H9 (cell line): Measurements from ENCODE around the gene PGM3. TPM values are rescaled to one million over a fixed set of nuclear protein-coding genes. Genes with fewer than 3 reads are reported as not detected.

ENCODE experiments used
- DNase-seq: peaks from one replicate; pipeline ENCODE4 v3.0.0-alpha.2; 2017
- H2AFZ ChIP-seq: one replicate; pipeline ENCODE4 v1.6.1; 2013; ENCODE audit warnings: mild to moderate bottlenecking, low read length, control low read depth, moderate library complexity
- H2AK5ac ChIP-seq: 2 replicates; pipeline ENCODE4 v1.6.1; 2013; ENCODE audit warnings: low read length, control low read depth, mixed read lengths; ENCODE audit not compliant: insufficient read length
- H2BK120ac ChIP-seq: one replicate; pipeline ENCODE4 v1.6.1; 2013; ENCODE audit warnings: low read depth, mild to moderate bottlenecking, low read length, control low read depth, inconsistent platforms; ENCODE audit not compliant: poor library complexity, severe bottlenecking
- H2BK12ac ChIP-seq: 2 replicates; pipeline ENCODE4 v1.6.1; 2013; ENCODE audit warnings: low read length, control low read depth, mixed read lengths, low read depth; ENCODE audit not compliant: insufficient read length
- H2BK15ac ChIP-seq: 2 replicates; pipeline ENCODE4 v1.6.1; 2013; ENCODE audit warnings: low read depth, low read length, control low read depth
- H2BK20ac ChIP-seq: one replicate; pipeline ENCODE4 v1.6.1; 2013; ENCODE audit warnings: low read depth, mild to moderate bottlenecking, low read length, control low read depth, inconsistent platforms; ENCODE audit not compliant: poor library complexity, severe bottlenecking
- H2BK5ac ChIP-seq: 2 replicates; pipeline ENCODE4 v1.6.1; 2013; ENCODE audit warnings: low read length, control low read depth, mixed read lengths; ENCODE audit not compliant: insufficient read length
- H3K14ac ChIP-seq: 2 replicates; pipeline ENCODE4 v1.6.1; 2013; ENCODE audit warnings: low read length, control low read depth; ENCODE audit not compliant: insufficient read depth
- H3K18ac ChIP-seq: 2 replicates; pipeline ENCODE4 v1.6.1; 2013; ENCODE audit warnings: low read depth, mild to moderate bottlenecking, mixed read lengths, low read length, control low read depth; ENCODE audit not compliant: insufficient read length
- H3K23ac ChIP-seq: 2 replicates; pipeline ENCODE4 v1.6.1; 2013; ENCODE audit warnings: low read length, control low read depth, mixed read lengths, low read depth; ENCODE audit not compliant: insufficient read length
- H3K23me2 ChIP-seq: 2 replicates; pipeline ENCODE4 v1.6.1; 2013; ENCODE audit warnings: low read depth, mild to moderate bottlenecking, mixed read lengths, low read length, control low read depth; ENCODE audit not compliant: insufficient read length, poor library complexity, severe bottlenecking
- H3K27ac ChIP-seq: 2 replicates; pipeline ENCODE4 v1.5.1; 2013; ENCODE audit warnings: low read length, control low read depth, mixed read lengths, low read depth; ENCODE audit not compliant: insufficient read length
- H3K27me3 ChIP-seq: 2 replicates; pipeline ENCODE4 v1.6.1; 2013; ENCODE audit warnings: low read length, control low read depth, inconsistent platforms; ENCODE audit not compliant: insufficient read depth
- H3K4ac ChIP-seq: 2 replicates; pipeline ENCODE4 v1.6.1; 2013; ENCODE audit warnings: low read depth, mild to moderate bottlenecking, control low read depth, inconsistent platforms, low read length, moderate library complexity
- H3K4me1 ChIP-seq: 2 replicates; pipeline ENCODE4 v1.6.1; 2013; ENCODE audit warnings: low read length, control low read depth, inconsistent platforms; ENCODE audit not compliant: insufficient read depth
- H3K4me2 ChIP-seq: 2 replicates; pipeline ENCODE4 v1.6.1; 2013; ENCODE audit warnings: low read length, control low read depth, mixed read lengths; ENCODE audit not compliant: insufficient read length, insufficient read depth
- H3K56ac ChIP-seq: 2 replicates; pipeline ENCODE4 v1.6.1; 2013; ENCODE audit warnings: low read depth, mild to moderate bottlenecking, mixed read lengths, low read length, control low read depth; ENCODE audit not compliant: insufficient read length
- H3K79me1 ChIP-seq: 2 replicates; pipeline ENCODE4 v1.6.1; 2013; ENCODE audit warnings: low read depth, mild to moderate bottlenecking, moderate library complexity, low read length, control low read depth, inconsistent platforms; ENCODE audit not compliant: insufficient read depth, poor library complexity, severe bottlenecking
- H3K79me2 ChIP-seq: 2 replicates; pipeline ENCODE4 v1.6.1; 2013; ENCODE audit warnings: low read length, control low read depth, inconsistent platforms; ENCODE audit not compliant: insufficient read depth
- H3K9ac ChIP-seq: 2 replicates; pipeline ENCODE4 v1.6.1; 2013; ENCODE audit warnings: low read length, control low read depth, mixed read lengths; ENCODE audit not compliant: insufficient read length; ENCODE audit errors: extremely low read depth
- H3K9me3 ChIP-seq: one replicate; pipeline ENCODE4 v1.6.1; 2013; ENCODE audit warnings: low read depth, low read length, inconsistent platforms; ENCODE audit not compliant: control insufficient read depth
- H3T11ph ChIP-seq: one replicate; pipeline ENCODE4 v1.6.1; 2013; ENCODE audit warnings: mild to moderate bottlenecking, low read length, control low read depth, inconsistent platforms
- H4K20me1 ChIP-seq: one replicate; pipeline ENCODE4 v1.6.1; 2013; ENCODE audit not compliant: control insufficient read depth, insufficient read length, insufficient read depth
- H4K5ac ChIP-seq: 2 replicates; pipeline ENCODE4 v1.6.1; 2013; ENCODE audit warnings: low read depth, mild to moderate bottlenecking, mixed read lengths, low read length, control low read depth; ENCODE audit not compliant: insufficient read length
- H4K8ac ChIP-seq: replicated peaks from 2 replicates; pipeline ENCODE4 v1.6.1; 2013; ENCODE audit warnings: low read length, control low read depth, mixed read lengths, low read depth; ENCODE audit not compliant: insufficient read length
- H4K91ac ChIP-seq: 2 replicates; pipeline ENCODE4 v1.6.1; 2013; ENCODE audit warnings: low read depth, mild to moderate bottlenecking, moderate library complexity, mixed read lengths, low read length, control low read depth; ENCODE audit not compliant: insufficient read length
- H3K27ac Mint-ChIP-seq, 3 experiments: 2 replicates in 2 of 3; 3 replicates in 1 of 3; pipeline ENCODE4 v1.8.0; 2020 to 2021; ENCODE audit warnings: mixed read lengths in 3 of 3, mild to moderate bottlenecking in 1 of 3, moderate library complexity in 1 of 3
- H3K27me3 Mint-ChIP-seq: 2 replicates; pipeline ENCODE4 v1.8.0; 2021; ENCODE audit warnings: low read depth, mild to moderate bottlenecking, moderate library complexity, mixed read lengths
- H3K36me3 Mint-ChIP-seq, 3 experiments: 2 replicates in 2 of 3; 3 replicates in 1 of 3; pipeline ENCODE4 v1.8.0; 2020 to 2021; ENCODE audit warnings: low read depth in 3 of 3, mixed read lengths in 3 of 3; ENCODE audit not compliant: insufficient read depth in 1 of 3
- H3K4me1 Mint-ChIP-seq, 2 experiments: 2 replicates each; pipeline ENCODE4 v1.8.0; 2020; ENCODE audit warnings: mixed read lengths in 2 of 2
- H3K4me3 Mint-ChIP-seq, 2 experiments: 2 replicates in 1 of 2; 3 replicates in 1 of 2; pipeline ENCODE4 v1.8.0; 2020 to 2021; ENCODE audit warnings: mild to moderate bottlenecking in 2 of 2, mixed read lengths in 2 of 2, moderate library complexity in 1 of 2
- H3K9me3 Mint-ChIP-seq, 2 experiments: 2 replicates in 1 of 2; 3 replicates in 1 of 2; pipeline ENCODE4 v1.8.0; 2020; ENCODE audit warnings: mild to moderate bottlenecking in 2 of 2, mixed read lengths in 2 of 2, moderate library complexity in 1 of 2
- CTCF ChIP-seq: fragments of 200-600 bp; sonication (generic); conservative IDR thresholded peaks from 3 replicates; pipeline ENCODE4 v1.8.0; 2021; ENCODE audit warnings: antibody characterized with exemption, mild to moderate bottlenecking
- WGBS: extraction: QIAGEN DNeasy Blood & Tissue Kit; methylation state at CpG from one replicate; pipeline ENCODE4 v1.1.7; 2013; ENCODE audit warnings: missing lambda C conversion rate, low lambda C conversion rate, mixed read lengths; ENCODE audit not compliant: insufficient read length; ENCODE audit errors: extremely low coverage; 5-methylcytosine and 5-hydroxymethylcytosine counted together
- total RNA-seq: library from RNA; stranded (reverse); gene quantifications from 2 replicates; pipeline ENCODE4 v1.2.1, GENCODE V29; 2021

Gene PGM3
- total RNA-seq, 1 experiment from 2014 or later = 69.3 TPM

DNA sequence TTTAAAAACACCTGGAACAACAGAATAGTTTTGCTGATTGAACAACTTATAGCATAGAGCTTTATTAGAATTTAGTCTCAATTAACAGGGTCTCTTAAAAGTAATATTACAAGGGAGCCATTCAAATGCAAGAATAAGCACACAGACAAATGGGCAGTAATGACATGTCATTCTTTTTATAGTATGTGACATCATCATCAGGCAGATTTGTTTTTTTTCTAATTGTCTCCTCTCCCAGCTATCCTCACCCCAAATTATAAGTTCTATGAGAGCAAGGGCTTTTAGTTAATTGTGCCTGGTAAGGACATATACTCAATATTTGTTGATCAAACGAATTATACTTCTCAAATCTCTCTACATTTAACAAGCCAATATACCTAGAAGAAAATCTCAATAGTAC is 11.0 kb downstream of the PGM3 start:
- H3K9me3 ChIP-seq = no peaks in the 10 kb centered on the region
- H2AK5ac ChIP-seq = no peak overlapping the region
- no peaks in the 10 kb centered on the region for H4K20me1 ChIP-seq
- Mint-ChIP-seq H3K4me1 (peaks cover 7 to 14% of the 10 kb centered on the region in 2 experiments), H3K36me3 (peaks cover 19 to 87% (median 82%) of the 10 kb centered on the region in 3 experiments; a peak in 6 of 7 replicates), H3K27me3 (no peaks in the 10 kb centered on the region), H3K27ac (no peak overlapping the region; a peak in 1 of 7 replicates), H3K4me3 (no peak overlapping the region), H3K9me3 (no peaks in the 10 kb centered on the region)
- no peaks in the 10 kb centered on the region for H3K79me2 ChIP-seq
- no peak overlapping the region for H3K27ac ChIP-seq
- no peak overlapping the region for H3K23ac ChIP-seq
- H2BK15ac ChIP-seq = no peak overlapping the region
- H3K4ac ChIP-seq = no peak overlapping the region
- no peaks in the 10 kb centered on the region for H3K4me1 ChIP-seq
- no peak overlapping the region for H4K8ac ChIP-seq
- WGBS = no CpG with 5 or more reads among the region's 1 CpG
- no peak overlapping the region for H3K4me2 ChIP-seq
- H3K79me1 ChIP-seq = no peaks in the 10 kb centered on the region
- H3K27me3 ChIP-seq = no peaks in the 10 kb centered on the region
- no peak overlapping the region for H2BK120ac ChIP-seq
- H3K56ac ChIP-seq = no peak overlapping the region
- H2BK20ac ChIP-seq = no peak overlapping the region
- H4K91ac ChIP-seq = no peak overlapping the region
- H2AFZ ChIP-seq = no peak overlapping the region
- H2BK5ac ChIP-seq = no peak overlapping the region
- H3T11ph ChIP-seq = no peak overlapping the region
- no peak overlapping the region for H2BK12ac ChIP-seq
- H3K23me2 ChIP-seq = no peaks in the 10 kb centered on the region
- TF ChIP-seq CTCF = no peak
- H4K5ac ChIP-seq = no peak overlapping the region
- DNase-seq = no peak
- H3K18ac ChIP-seq = no peak overlapping the region
- H3K14ac ChIP-seq = no peak overlapping the region
- no peak overlapping the region for H3K9ac ChIP-seq
